Suprapubic skin (tissue), 3 donors: Measurements from ENCODE around the gene RIC3.

Source experiments
- CTCF ChIP-seq, 2 donors: fragments of 200-600 bp in 1 of 2; fragments of 450-650 bp in 1 of 2; sonication (generic) in 1 of 2; IDR thresholded peaks; one replicate each; pipeline ENCODE4 v1.5.1; 2016 to 2019; ENCODE audit warnings: antibody characterized with exemption in 2 of 2, mild to moderate bottlenecking in 1 of 2, moderate library complexity in 1 of 2
- POLR2AphosphoS5 ChIP-seq, 3 donors: sonication (generic); formaldehyde crosslinking; IDR thresholded peaks; one replicate each; pipeline ENCODE4 v1.6.1; 2017; ENCODE audit warnings: antibody characterized with exemption in 3 of 3

- TF ChIP-seq POLR2AphosphoS5 (IDR thresholded peaks at IDR 0.05) = no peak
- TF ChIP-seq CTCF (IDR thresholded peaks at IDR 0.05) = peak in 1 of 2 donors; percentile 22
Measured at GRCh38 chr11:8070417-8071115, 98.3 kb downstream of the RIC3 start.
